ENCODE results near the gene CXorf49B.

Gene CXorf49B

DNA sequence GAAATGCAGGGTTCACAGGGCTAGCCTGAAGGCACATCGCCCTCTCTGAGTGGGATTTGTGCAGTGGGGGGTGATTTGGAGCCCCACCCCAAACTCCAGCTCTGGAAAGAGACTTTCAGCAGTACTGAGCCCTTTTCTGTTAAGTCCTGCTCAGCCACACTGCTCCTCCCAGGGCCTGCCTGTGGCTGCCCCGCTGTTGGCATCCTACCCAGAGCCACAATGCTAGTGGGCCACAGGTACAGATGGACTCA, 52.7 kb downstream of the CXorf49B start:
- no peak overlapping the region for H3K4me3 ChIP-seq (ENCODE audit: low read depth, low read length)
